ENCODE measurements around the gene FILIP1L. TPM values are rescaled to one million over a fixed set of nuclear protein-coding genes. Genes with fewer than 3 reads are reported as not detected.

Gene FILIP1L
- total and polyA plus RNA-seq, 2 of the 4 experiments (the other 2 are of a cell fraction): 11.5 to 19.9 TPM

- in situ Hi-C loops (cut with MboI; ENCODE audit: low sequenced_read_pairs): no loop called here
- Histone ChIP-seq H3K14ac (replicated peaks; ENCODE audit: low read depth, low read length) (no peak overlapping the region), H4K5ac (ENCODE audit: low read depth, low read length) (no peak overlapping the region), H3K23ac (ENCODE audit: low read depth, low read length) (no peak overlapping the region), H3K27me3 (ENCODE audit: control insufficient read depth, insufficient read depth, low read length) (no peaks in the 10 kb centered on the region), H3K4me1 (ENCODE audit: control insufficient read depth, insufficient read depth, low read length) (peaks cover 7% of the 10 kb centered on the region), H2BK20ac (ENCODE audit: low read depth, low read length) (no peak overlapping the region), H2BK120ac (ENCODE audit: low read depth, low read length) (no peak overlapping the region), H3K9me1 (ENCODE audit: insufficient read depth, low read length) (peaks cover 10% of the 10 kb centered on the region), H2AK5ac (ENCODE audit: low read depth, low read length) (no peak overlapping the region), H2AFZ (replicated peaks; ENCODE audit: low read length, poor library complexity) (no peak overlapping the region), H3K27ac (ENCODE audit: insufficient read depth, low read length) (no peak overlapping the region), H3K4ac (ENCODE audit: low read depth, low read length) (no peak overlapping the region), H3K4me3 (ENCODE audit: insufficient read depth, low read depth, low read length) (no peak overlapping the region), H2AK9ac (replicated peaks; ENCODE audit: low read depth, low read length, poor library complexity) (no peak overlapping the region), H4K20me1 (ENCODE audit: insufficient read depth, low read length) (no peaks in the 10 kb centered on the region), H3K18ac (ENCODE audit: low read depth, low read length) (no peak overlapping the region), H3K9ac (ENCODE audit: low read depth, low read length) (no peak overlapping the region), H3K4me2 (ENCODE audit: low read depth, low read length) (no peak overlapping the region), H4K8ac (ENCODE audit: low read depth in 2 of 2, low read length in 2 of 2) (no peak overlapping the region), H4K91ac (ENCODE audit: insufficient read depth, low read depth, low read length) (no peak overlapping the region), H2BK5ac (ENCODE audit: low read depth, low read length, poor library complexity, severe bottlenecking) (no peak overlapping the region), H3K79me1 (ENCODE audit: low read depth in 1 of 2, low read length in 2 of 2) (peaks cover 0 to 3% of the 10 kb centered on the region in 2 experiments; a peak in 1 of 4 replicates), H3K36me3 (ENCODE audit: control insufficient read depth, insufficient read depth, low read length) (no peaks in the 10 kb centered on the region), H3K9me3 (ENCODE audit: control insufficient read depth, insufficient read depth, low read length) (no peaks in the 10 kb centered on the region), H2BK15ac (ENCODE audit: low read depth, low read length) (no peak overlapping the region), H3K56ac (ENCODE audit: extremely low read depth, insufficient read depth, low read length) (no peak overlapping the region)
- intact Hi-C loops (cut with micrococcal nuclease): no loop called here
- ChIA-PET CTCF (no interaction called here), POLR2A (ENCODE audit: unreplicated experiment) (no interaction called here)
- no peak for ATAC-seq (ENCODE audit: low read depth)
- no peak for DNase-seq
- no CpG with 5 or more reads among the region's 4 CpGs for WGBS, 2 experiments (ENCODE audit: extremely low coverage in 2 of 2, insufficient read length in 1 of 2)
- TF ChIP-seq RFX5 (IDR thresholded peaks at IDR 0.05; ENCODE audit: low read depth, low read length): no peak
- no peak for TF ChIP-seq CHD1 (IDR thresholded peaks at IDR 0.05; ENCODE audit: low read depth, low read length)
- no peak for TF ChIP-seq POLR2A (IDR thresholded peaks at IDR 0.05; ENCODE audit: low read depth, low read length)
- TF ChIP-seq NFE2L2 (IDR thresholded peaks at IDR 0.05; ENCODE audit: low read depth, low read length): no peak
- TF ChIP-seq RAD21 (IDR thresholded peaks at IDR 0.05; ENCODE audit: low read length): no peak
- no peak for TF ChIP-seq ELK1 (IDR thresholded peaks at IDR 0.05; ENCODE audit: borderline replicate concordance, low read depth, low read length)
- TF ChIP-seq CTCF (conservative IDR thresholded peaks at IDR 0.05; ENCODE audit: low read depth, low read length): no peak
- no peak for TF ChIP-seq FOS (IDR thresholded peaks at IDR 0.05; ENCODE audit: low read depth, low read length)
- TF ChIP-seq RCOR1 (IDR thresholded peaks at IDR 0.05; ENCODE audit: insufficient replicate concordance, low read length): no peak
- dilution Hi-C loops (cut with HindIII; ENCODE audit: low sequenced_read_pairs, unreplicated experiment): no loop called here
- BruUV-seq (replicated peaks): no TSS peak
Observed at GRCh38 chr3:100117093-100117492, 2.8 kb upstream of the FILIP1L start.

All from IMR-90 (cell line).